HCT116 (cell line): ENCODE results near the gene PEMT. TPM values are rescaled to one million over a fixed set of nuclear protein-coding genes. Genes with fewer than 3 reads are reported as not detected.

ENCODE experiments used
- ATAC-seq: fragments of 200-7000 bp; cut with Tn5 transposase; 2 replicates; pipeline ENCODE4 v1.9.1; 2020; ENCODE audit warnings: mild to moderate bottlenecking, moderate library complexity
- BruUV-seq: library from RNA; stranded (reverse); fragments of 400-500 nt; replicated peaks from 2 replicates; lab custom pipeline; 2021; lab: Mats Ljungman, UMichigan
- CTCF ChIA-PET: fragments of 300-600 bp; sonication (Branson Sonifier 250); formaldehyde crosslinking; loops from one replicate; lab custom pipeline; 2021; ENCODE audit warnings: antibody characterized with exemption; lab: Charles Lee
- POLR2A ChIA-PET: fragments of 300-600, 350-600 bp; sonication (Branson Sonifier 250); formaldehyde crosslinking; loops from one replicate; lab custom pipeline; 2021; ENCODE audit warnings: antibody characterized with exemption; lab: Charles Lee
- RAD21 ChIA-PET, 2 experiments: fragments of 300-600 bp; sonication (Branson Sonifier 250); formaldehyde crosslinking; loops; one replicate each; lab custom pipeline; 2023; ENCODE audit warnings: low total read pairs in 2 of 2; ENCODE audit not compliant: uncharacterized antibody in 2 of 2, unreplicated experiment in 2 of 2, low non-redundant PET in 1 of 2; lab: Charles Lee
- DNase-seq: peaks from one replicate; pipeline ENCODE4 v3.0.0-alpha.2; 2010; ENCODE audit warnings: low read depth, low spot score
- H2AFZ ChIP-seq: fragments of 200-600 bp; shearing (Covaris generic), sonication (generic); 2 replicates; pipeline ENCODE4 v1.6.1; 2017; ENCODE audit warnings: low read depth, mixed run types, mixed read lengths, antibody characterized with exemption, low read length; ENCODE audit not compliant: poor library complexity, severe bottlenecking
- H3K27ac ChIP-seq: 2 replicates; pipeline ENCODE4 v1.5.1; 2012; ENCODE audit warnings: low read depth, low read length
- H3K27me3 ChIP-seq: fragments of 200-600 bp; sonication (generic); 2 replicates; pipeline ENCODE4 v1.6.1; 2016; ENCODE audit warnings: mixed run types, low read length, mixed read lengths; ENCODE audit not compliant: insufficient read depth
- H3K36me3 ChIP-seq, 2 experiments: fragments of 200-500 bp in 1 of 2; fragments of 200-600 bp in 1 of 2; sonication (Bioruptor generic) in 1 of 2; sonication (generic) in 1 of 2; 2 replicates each; pipeline versions ENCODE4 v1.5.1 to v1.6.1; 2014 to 2016; ENCODE audit warnings: low read length in 2 of 2, inconsistent platforms in 1 of 2, mixed read lengths in 1 of 2, mixed run types in 1 of 2; ENCODE audit not compliant: insufficient read depth in 2 of 2, control insufficient read depth in 1 of 2
- H3K4me1 ChIP-seq, 2 experiments: fragments of 200-600 bp in 1 of 2; sonication (generic) in 1 of 2; 2 replicates each; pipeline versions ENCODE4 v1.5.1 to v1.6.1; 2012 to 2017; ENCODE audit warnings: low read length in 2 of 2, inconsistent platforms in 1 of 2, mild to moderate bottlenecking in 1 of 2, mixed read lengths in 1 of 2, mixed run types in 1 of 2, moderate library complexity in 1 of 2; ENCODE audit not compliant: insufficient read depth in 2 of 2, control insufficient read depth in 1 of 2
- H3K4me2 ChIP-seq: fragments of 200-600 bp; sonication (generic); 2 replicates; pipeline ENCODE4 v1.6.1; 2017; ENCODE audit warnings: mixed run types, low read length, mixed read lengths
- H3K4me3 ChIP-seq, 2 experiments: fragments of 200-600 bp in 1 of 2; sonication (generic) in 1 of 2; replicated peaks in 1 of 2; 2 replicates each; pipeline ENCODE4 v1.5.1; 2011 to 2016; ENCODE audit warnings: low read length in 2 of 2, control low read depth in 1 of 2, low read depth in 1 of 2, mild to moderate bottlenecking in 1 of 2, mixed read lengths in 1 of 2, mixed run types in 1 of 2
- H3K79me2 ChIP-seq: fragments of 200-600 bp; sonication (generic); 2 replicates; pipeline ENCODE4 v1.6.1; 2017; ENCODE audit warnings: mild to moderate bottlenecking, mixed run types, low read length, moderate library complexity, mixed read lengths; ENCODE audit not compliant: insufficient read depth
- H3K9ac ChIP-seq: fragments of 200-600 bp; sonication (generic); 2 replicates; pipeline ENCODE4 v1.6.1; 2016; ENCODE audit warnings: low read length, mixed read lengths
- H3K9me2 ChIP-seq: fragments of 200-600 bp; sonication (generic), shearing (Covaris generic); 2 replicates; pipeline ENCODE4 v1.6.1; 2017; ENCODE audit warnings: mixed run types, mild to moderate bottlenecking, moderate library complexity; ENCODE audit not compliant: insufficient read depth
- H3K9me3 ChIP-seq, 2 experiments: fragments of 200-500 bp in 1 of 2; fragments of 200-600 bp in 1 of 2; sonication (Bioruptor generic) in 1 of 2; sonication (generic) in 1 of 2; 2 replicates each; pipeline ENCODE4 v1.6.1; 2014 to 2017; ENCODE audit warnings: low read length in 2 of 2, mixed read lengths in 2 of 2, inconsistent platforms in 1 of 2, low read depth in 1 of 2, mild to moderate bottlenecking in 1 of 2, mixed run types in 1 of 2, moderate library complexity in 1 of 2; ENCODE audit not compliant: control insufficient read depth in 1 of 2, insufficient read depth in 1 of 2
- H4K20me1 ChIP-seq: fragments of 200-600 bp; sonication (generic), shearing (Covaris generic); 2 replicates; pipeline ENCODE4 v1.6.1; 2017; ENCODE audit warnings: mixed run types, mild to moderate bottlenecking, moderate library complexity; ENCODE audit not compliant: insufficient read depth
- ATF3 ChIP-seq: IDR thresholded peaks from 2 replicates; pipeline ENCODE4 v1.6.1; 2012
- CBX3 ChIP-seq: IDR thresholded peaks from 2 replicates; pipeline ENCODE4 v1.6.1; 2012; ENCODE audit warnings: low read depth
- CEBPB ChIP-seq: IDR thresholded peaks from 2 replicates; pipeline ENCODE4 v1.6.1; 2012; ENCODE audit warnings: low read depth
- CTCF ChIP-seq, 3 experiments: fragments of 200-600 bp in 1 of 3; sonication (generic) in 1 of 3; IDR thresholded peaks in 2 of 3; conservative IDR thresholded peaks in 1 of 3; 2 replicates each; pipeline ENCODE4 v1.5.1; 2012 to 2017; ENCODE audit warnings: low read depth in 2 of 3, low read length in 2 of 3, antibody characterized with exemption in 1 of 3, borderline replicate concordance in 1 of 3, control low read depth in 1 of 3, mild to moderate bottlenecking in 1 of 3, mixed read lengths in 1 of 3, mixed run types in 1 of 3, moderate library complexity in 1 of 3; ENCODE audit not compliant: insufficient read depth in 1 of 3
- EGR1 ChIP-seq: IDR thresholded peaks from 2 replicates; pipeline ENCODE4 v1.6.1; 2012; ENCODE audit warnings: low read depth
- ELF1 ChIP-seq: IDR thresholded peaks from 2 replicates; pipeline ENCODE4 v1.6.1; 2012; ENCODE audit warnings: low read depth, borderline replicate concordance
- EZH2phosphoT487 ChIP-seq: fragments of 200-600 bp; IDR thresholded peaks from 2 replicates; pipeline ENCODE4 v1.6.1; 2018; ENCODE audit warnings: antibody characterized with exemption, borderline replicate concordance
- MAX ChIP-seq: IDR thresholded peaks from 2 replicates; pipeline ENCODE4 v1.6.1; 2012
- POLR2AphosphoS5 ChIP-seq: IDR thresholded peaks from 2 replicates; pipeline ENCODE4 v1.6.1; 2011; ENCODE audit warnings: mild to moderate bottlenecking, low read depth, low read length, moderate library complexity
- REST ChIP-seq: IDR thresholded peaks from 2 replicates; pipeline ENCODE4 v1.6.1; 2012; ENCODE audit warnings: low read depth
- SIN3A ChIP-seq: IDR thresholded peaks from 2 replicates; pipeline ENCODE4 v1.6.1; 2012; ENCODE audit warnings: low read depth
- SP1 ChIP-seq: IDR thresholded peaks from 2 replicates; pipeline ENCODE4 v1.6.1; 2012; ENCODE audit warnings: low read depth
- ZBTB33 ChIP-seq: IDR thresholded peaks from 2 replicates; pipeline ENCODE4 v1.6.1; 2011; ENCODE audit warnings: mild to moderate bottlenecking, low read length, moderate library complexity; ENCODE audit not compliant: insufficient replicate concordance; ENCODE audit errors: extremely low read depth
- ZNF274 ChIP-seq: fragments of 200-500 bp; sonication (Bioruptor generic); IDR thresholded peaks from 2 replicates; pipeline ENCODE4 v1.6.1; 2014; ENCODE audit warnings: mild to moderate bottlenecking, low read depth, low read length, inconsistent platforms
- intact Hi-C: fragments of 100-400 bp; cut with micrococcal nuclease; formaldehyde crosslinking; loops from 2 replicates; pipeline ENCODE4 v1.10.0; 2022
- total RNA-seq: library from RNA; stranded (reverse); gene quantifications from one replicate; pipeline ENCODE4 v1.2.1, GENCODE V29; 2021; ENCODE audit not compliant: unreplicated experiment

PEMT gene
- total RNA-seq, 1 experiment from 2014 or later: 52.1 TPM

- Histone ChIP-seq H4K20me1 (no peaks in the 10 kb centered on the region), H3K4me1 (no peaks in the 10 kb centered on the region), H3K4me3 (no peak overlapping the region), H3K27me3 (no peaks in the 10 kb centered on the region), H3K9me3 (no peaks in the 10 kb centered on the region), H3K9ac (no peak overlapping the region), H3K4me2 (no peak overlapping the region), H3K9me2 (no peaks in the 10 kb centered on the region), H3K27ac (no peak overlapping the region), H3K79me2 (no peaks in the 10 kb centered on the region), H2AFZ (no peak overlapping the region), H3K36me3 (no peaks in the 10 kb centered on the region)
- intact Hi-C loops: no loop called here
- no peak for TF ChIP-seq ZBTB33
- no peak for TF ChIP-seq SIN3A
- TF ChIP-seq ATF3: no peak
- no peak for TF ChIP-seq ZNF274
- no peak for TF ChIP-seq CBX3
- TF ChIP-seq EGR1: no peak
- no peak for TF ChIP-seq ELF1
- TF ChIP-seq REST: no peak
- TF ChIP-seq MAX: no peak
- TF ChIP-seq CEBPB: no peak
- TF ChIP-seq POLR2AphosphoS5: no peak
- no peak for TF ChIP-seq CTCF (IDR thresholded peaks at IDR 0.05 in 2 of 3, conservative IDR thresholded peaks at IDR 0.05 in 1 of 3; ENCODE audit: borderline replicate concordance in 1 of 3, insufficient read depth in 1 of 3, low read depth in 2 of 3, low read length in 2 of 3)
- no peak for TF ChIP-seq SP1
- no peak for TF ChIP-seq EZH2phosphoT487
- ChIA-PET CTCF (no interaction called here), RAD21 (no interaction called here), POLR2A (no interaction called here)
- ATAC-seq (no peak), DNase-seq (no peak)
- no TSS peak for BruUV-seq
Measured at GRCh38 chr17:17552351-17553216, 38.9 kb downstream of the PEMT start.
